ENCODE measurements around the gene LSG1.

LSG1 gene

DNA sequence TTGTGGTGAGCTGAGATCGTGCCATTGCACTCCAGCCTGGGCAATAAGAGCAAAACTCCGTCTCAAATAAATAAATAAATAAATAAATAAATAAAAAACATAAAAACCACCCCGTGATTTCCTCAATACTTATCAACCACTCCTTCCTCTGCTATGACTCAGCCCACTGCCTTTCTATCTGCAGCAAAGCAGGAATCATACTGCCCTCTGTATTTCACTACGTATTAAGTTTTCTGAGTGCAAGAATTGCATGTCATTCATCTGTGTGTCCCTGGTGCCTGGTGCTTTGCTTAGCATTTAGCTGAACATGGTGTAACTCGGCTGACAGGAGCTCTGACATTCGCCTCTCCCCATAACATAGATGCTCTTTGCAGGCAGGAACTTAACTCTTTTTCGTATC is 7.1 kb downstream of the LSG1 start:
- no peak for DNase-seq (ENCODE audit: low spot score)
- no peak overlapping the region for H3K4ac ChIP-seq (ENCODE audit: low read length)
- no peak overlapping the region for H2AK5ac ChIP-seq (ENCODE audit: low read depth, low read length)
- H3K27me3 ChIP-seq (ENCODE audit: control insufficient read depth in 3 of 3, insufficient read depth in 3 of 3, low read depth in 1 of 3, low read length in 3 of 3) = no peaks in the 10 kb centered on the region
- H3K4me1 ChIP-seq (ENCODE audit: control insufficient read depth in 2 of 2, insufficient read depth in 1 of 2, low read depth in 1 of 2, low read length in 2 of 2) = no peaks in the 10 kb centered on the region
- peaks cover 12 to 80% of the 10 kb centered on the region in 2 donors for H3K36me3 ChIP-seq (replicated peaks in 1 of 2; ENCODE audit: control insufficient read depth in 2 of 2, insufficient read depth in 2 of 2, low read length in 2 of 2)
- no peak overlapping the region for H4K91ac ChIP-seq (ENCODE audit: low read depth, low read length, poor library complexity)
- no peak overlapping the region for H3K9ac ChIP-seq (ENCODE audit: low read depth, low read length, poor library complexity)
- H3K9me3 ChIP-seq (replicated peaks in 1 of 2; ENCODE audit: control insufficient read depth in 2 of 2, insufficient read depth in 1 of 2, low read depth in 1 of 2, low read length in 2 of 2) = no peaks in the 10 kb centered on the region
- H3K4me3 ChIP-seq (ENCODE audit: low read length in 2 of 2) = no peak overlapping the region
- H3K4me2 ChIP-seq (ENCODE audit: insufficient read depth, low read length, poor library complexity, severe bottlenecking) = no peak overlapping the region
- H2BK120ac ChIP-seq (ENCODE audit: low read depth, low read length) = no peak overlapping the region
- no peak overlapping the region for H3K27ac ChIP-seq (replicated peaks; ENCODE audit: low read length)
- no peak overlapping the region for H2AFZ ChIP-seq (ENCODE audit: low read length)
- no peak overlapping the region for H2BK12ac ChIP-seq (ENCODE audit: low read length)
- no peaks in the 10 kb centered on the region for H3K79me1 ChIP-seq (ENCODE audit: low read depth, low read length)
- H3K14ac ChIP-seq (ENCODE audit: low read length) = no peak overlapping the region
- H2BK5ac ChIP-seq (ENCODE audit: low read length) = no peak overlapping the region
- H3K23ac ChIP-seq (ENCODE audit: low read depth, low read length, poor library complexity) = no peak overlapping the region
- H2BK15ac ChIP-seq (ENCODE audit: low read length) = no peak overlapping the region
- no peak overlapping the region for H3K18ac ChIP-seq (ENCODE audit: low read length)
- 100% methylated on average over 1 of the region's 7 CpGs; no CpG with 5 or more reads in 1 of the 2 donors for WGBS, 2 donors (ENCODE audit: extremely low coverage in 2 of 2, insufficient read length in 2 of 2, insufficient replicate concordance in 1 of 2)
- H4K8ac ChIP-seq (ENCODE audit: low read depth, low read length) = no peak overlapping the region

DNA sequence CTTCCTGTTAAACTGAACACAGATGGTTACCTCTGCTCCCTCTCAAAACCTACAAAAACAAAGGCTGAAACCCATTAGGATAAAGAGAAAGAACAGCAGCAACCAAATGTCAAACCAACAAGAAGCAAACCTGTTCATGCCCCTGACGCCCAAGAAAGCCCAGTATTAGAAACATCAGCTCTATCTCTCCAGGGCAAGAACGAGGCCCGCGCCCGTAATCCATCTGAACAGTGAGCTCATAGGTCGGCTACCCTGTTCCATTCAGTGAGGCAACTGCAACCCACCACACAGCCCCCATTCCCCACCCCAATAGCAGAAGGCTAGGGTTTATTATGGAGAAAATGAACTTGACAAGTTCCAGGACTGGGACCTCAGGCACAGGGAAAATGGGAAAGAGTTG is 10.0 kb downstream of the LSG1 start:
- no peak overlapping the region for H3K14ac ChIP-seq (ENCODE audit: low read length)

DNA sequence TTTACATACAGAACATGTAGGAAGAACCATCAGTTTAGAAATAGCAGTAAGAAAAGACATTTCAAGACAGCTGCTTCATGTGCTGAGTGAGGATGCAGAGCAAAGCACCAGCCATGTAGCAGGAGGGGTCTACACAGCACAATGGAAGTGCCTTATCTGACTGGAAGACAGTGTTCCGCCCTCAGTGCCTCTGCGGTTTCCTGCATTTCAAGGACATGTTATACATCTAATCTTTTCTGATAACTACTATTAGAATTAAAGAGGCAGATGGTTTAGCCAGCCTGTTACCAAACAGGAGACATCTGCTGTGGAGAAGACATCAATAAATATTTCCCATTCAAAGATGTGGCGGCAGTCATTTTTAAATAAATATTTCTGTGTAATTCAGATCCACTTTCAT is 10.6 kb downstream of the LSG1 start:
- Histone ChIP-seq H3K36me3 (replicated peaks in 1 of 2; ENCODE audit: control insufficient read depth in 2 of 2, insufficient read depth in 2 of 2, low read length in 2 of 2) (peaks cover 19 to 85% of the 10 kb centered on the region in 2 donors), H3K23ac (ENCODE audit: low read depth, low read length, poor library complexity) (no peak overlapping the region)

More for the DNA sequence above, 10.0 kb downstream of the LSG1 start:
- Histone ChIP-seq H3K79me1 (ENCODE audit: low read depth, low read length) (no peaks in the 10 kb centered on the region), H3K27me3 (ENCODE audit: control insufficient read depth in 3 of 3, insufficient read depth in 3 of 3, low read depth in 1 of 3, low read length in 3 of 3) (no peaks in the 10 kb centered on the region), H2BK12ac (ENCODE audit: low read length) (no peak overlapping the region), H2BK120ac (ENCODE audit: low read depth, low read length) (no peak overlapping the region), H3K27ac (replicated peaks; ENCODE audit: low read length) (no peak overlapping the region), H3K4ac (ENCODE audit: low read length) (no peak overlapping the region), H3K18ac (ENCODE audit: low read length) (no peak overlapping the region), H2BK15ac (ENCODE audit: low read length) (no peak overlapping the region), H3K9me3 (replicated peaks in 1 of 2; ENCODE audit: control insufficient read depth in 2 of 2, insufficient read depth in 1 of 2, low read depth in 1 of 2, low read length in 2 of 2) (no peaks in the 10 kb centered on the region), H3K4me2 (ENCODE audit: insufficient read depth, low read length, poor library complexity, severe bottlenecking) (no peak overlapping the region), H3K4me3 (ENCODE audit: low read length in 2 of 2) (no peak overlapping the region), H2AK5ac (ENCODE audit: low read depth, low read length) (no peak overlapping the region), H3K4me1 (ENCODE audit: control insufficient read depth in 2 of 2, insufficient read depth in 1 of 2, low read depth in 1 of 2, low read length in 2 of 2) (no peaks in the 10 kb centered on the region), H3K23ac (ENCODE audit: low read depth, low read length, poor library complexity) (no peak overlapping the region), H4K8ac (ENCODE audit: low read depth, low read length) (no peak overlapping the region), H3K9ac (ENCODE audit: low read depth, low read length, poor library complexity) (no peak overlapping the region), H2AFZ (ENCODE audit: low read length) (no peak overlapping the region), H3K36me3 (replicated peaks in 1 of 2; ENCODE audit: control insufficient read depth in 2 of 2, insufficient read depth in 2 of 2, low read length in 2 of 2) (peaks cover 19 to 89% of the 10 kb centered on the region in 2 donors), H4K91ac (ENCODE audit: low read depth, low read length, poor library complexity) (no peak overlapping the region), H2BK5ac (ENCODE audit: low read length) (no peak overlapping the region)
- DNase-seq (ENCODE audit: low spot score) = no peak
- no CpG with 5 or more reads among the region's 6 CpGs for whole genome bisulfite sequencing, 2 donors (ENCODE audit: extremely low coverage in 2 of 2, insufficient read length in 2 of 2, insufficient replicate concordance in 1 of 2)

DNA sequence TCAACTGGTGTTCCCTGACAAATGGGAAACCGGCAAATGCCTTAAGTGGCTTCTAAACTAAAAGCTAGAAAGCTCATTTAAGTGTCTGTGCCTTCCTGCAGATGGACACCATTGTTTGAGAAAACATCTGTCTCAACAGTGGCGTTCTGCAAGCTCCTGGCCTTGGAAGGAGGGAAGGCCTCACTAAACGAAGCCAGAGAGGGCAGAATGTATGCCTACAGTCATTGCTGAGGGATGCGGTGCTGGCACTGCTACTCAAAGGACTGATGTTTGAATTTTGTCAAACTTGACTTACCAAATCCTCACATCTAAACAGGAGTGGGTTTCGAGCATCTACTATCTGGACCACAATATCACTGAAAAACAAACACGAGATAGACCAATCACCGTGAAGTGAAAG is 12.2 kb downstream of the LSG1 start:
- H3K14ac ChIP-seq (ENCODE audit: low read length) = no peak overlapping the region
- no peak overlapping the region for H4K91ac ChIP-seq (ENCODE audit: low read depth, low read length, poor library complexity)
- H2BK15ac ChIP-seq (ENCODE audit: low read length) = no peak overlapping the region
- H3K36me3 ChIP-seq (replicated peaks in 1 of 2; ENCODE audit: control insufficient read depth in 2 of 2, insufficient read depth in 2 of 2, low read length in 2 of 2) = peaks cover 13 to 76% of the 10 kb centered on the region in 2 donors
- H3K27me3 ChIP-seq (ENCODE audit: control insufficient read depth in 3 of 3, insufficient read depth in 3 of 3, low read depth in 1 of 3, low read length in 3 of 3) = no peaks in the 10 kb centered on the region
- H2BK5ac ChIP-seq (ENCODE audit: low read length) = no peak overlapping the region
- no peak overlapping the region for H2AK5ac ChIP-seq (ENCODE audit: low read depth, low read length)
- H2BK120ac ChIP-seq (ENCODE audit: low read depth, low read length) = no peak overlapping the region
- no peak overlapping the region for H3K4ac ChIP-seq (ENCODE audit: low read length)
- H4K8ac ChIP-seq (ENCODE audit: low read depth, low read length) = no peak overlapping the region
- no peak overlapping the region for H3K9ac ChIP-seq (ENCODE audit: low read depth, low read length, poor library complexity)
- no peak for DNase-seq (ENCODE audit: low spot score)
- no peaks in the 10 kb centered on the region for H3K4me1 ChIP-seq (ENCODE audit: control insufficient read depth in 2 of 2, insufficient read depth in 1 of 2, low read depth in 1 of 2, low read length in 2 of 2)
- WGBS, 2 donors (ENCODE audit: extremely low coverage in 2 of 2, insufficient read length in 2 of 2, insufficient replicate concordance in 1 of 2) = no CpG with 5 or more reads among the region's 7 CpGs
- no peak overlapping the region for H3K18ac ChIP-seq (ENCODE audit: low read length)
- H2BK12ac ChIP-seq (ENCODE audit: low read length) = no peak overlapping the region
- H3K79me1 ChIP-seq (ENCODE audit: low read depth, low read length) = no peaks in the 10 kb centered on the region
- H3K9me3 ChIP-seq (replicated peaks in 1 of 2; ENCODE audit: control insufficient read depth in 2 of 2, insufficient read depth in 1 of 2, low read depth in 1 of 2, low read length in 2 of 2) = no peaks in the 10 kb centered on the region
- no peak overlapping the region for H2AFZ ChIP-seq (ENCODE audit: low read length)
- H3K4me2 ChIP-seq (ENCODE audit: insufficient read depth, low read length, poor library complexity, severe bottlenecking) = no peak overlapping the region
- no peak overlapping the region for H3K4me3 ChIP-seq (ENCODE audit: low read length in 2 of 2)
- H3K27ac ChIP-seq (replicated peaks; ENCODE audit: low read length) = no peak overlapping the region
- H3K23ac ChIP-seq (ENCODE audit: low read depth, low read length, poor library complexity) = no peak overlapping the region

More for the DNA sequence above, 10.6 kb downstream of the LSG1 start:
- no peak overlapping the region for H2BK12ac ChIP-seq (ENCODE audit: low read length)
- no peak overlapping the region for H3K18ac ChIP-seq (ENCODE audit: low read length)
- no peak overlapping the region for H2AFZ ChIP-seq (ENCODE audit: low read length)
- H4K91ac ChIP-seq (ENCODE audit: low read depth, low read length, poor library complexity) = no peak overlapping the region
- H3K9me3 ChIP-seq (replicated peaks in 1 of 2; ENCODE audit: control insufficient read depth in 2 of 2, insufficient read depth in 1 of 2, low read depth in 1 of 2, low read length in 2 of 2) = no peaks in the 10 kb centered on the region
- no peak overlapping the region for H3K14ac ChIP-seq (ENCODE audit: low read length)
- H2BK120ac ChIP-seq (ENCODE audit: low read depth, low read length) = no peak overlapping the region
- no peaks in the 10 kb centered on the region for H3K79me1 ChIP-seq (ENCODE audit: low read depth, low read length)
- no peak overlapping the region for H4K8ac ChIP-seq (ENCODE audit: low read depth, low read length)
- no peak overlapping the region for H2BK5ac ChIP-seq (ENCODE audit: low read length)
- H3K4me3 ChIP-seq (ENCODE audit: low read length in 2 of 2) = no peak overlapping the region
- no peak for DNase-seq (ENCODE audit: low spot score)
- no peak overlapping the region for H3K27ac ChIP-seq (replicated peaks; ENCODE audit: low read length)
- no peaks in the 10 kb centered on the region for H3K27me3 ChIP-seq (ENCODE audit: control insufficient read depth in 3 of 3, insufficient read depth in 3 of 3, low read depth in 1 of 3, low read length in 3 of 3)
- H3K9ac ChIP-seq (ENCODE audit: low read depth, low read length, poor library complexity) = no peak overlapping the region
- H3K4me2 ChIP-seq (ENCODE audit: insufficient read depth, low read length, poor library complexity, severe bottlenecking) = no peak overlapping the region
- no CpG with 5 or more reads among the region's 3 CpGs for WGBS, 2 donors (ENCODE audit: extremely low coverage in 2 of 2, insufficient read length in 2 of 2, insufficient replicate concordance in 1 of 2)
- H2AK5ac ChIP-seq (ENCODE audit: low read depth, low read length) = no peak overlapping the region
- no peak overlapping the region for H2BK15ac ChIP-seq (ENCODE audit: low read length)
- H3K4ac ChIP-seq (ENCODE audit: low read length) = no peak overlapping the region
- H3K4me1 ChIP-seq (ENCODE audit: control insufficient read depth in 2 of 2, insufficient read depth in 1 of 2, low read depth in 1 of 2, low read length in 2 of 2) = no peaks in the 10 kb centered on the region

Data from neuronal stem cell (in vitro differentiated cells).